GM19099 (cell line): ENCODE measurements around the gene VANGL2.

Experiments used
- POLR2A ChIP-seq: IDR thresholded peaks from 3 replicates; pipeline ENCODE4 v1.6.1; 2011; ENCODE audit warnings: low read depth; ENCODE audit not compliant: insufficient read length; ENCODE audit errors: extremely low read depth

VANGL2 gene

DNA sequence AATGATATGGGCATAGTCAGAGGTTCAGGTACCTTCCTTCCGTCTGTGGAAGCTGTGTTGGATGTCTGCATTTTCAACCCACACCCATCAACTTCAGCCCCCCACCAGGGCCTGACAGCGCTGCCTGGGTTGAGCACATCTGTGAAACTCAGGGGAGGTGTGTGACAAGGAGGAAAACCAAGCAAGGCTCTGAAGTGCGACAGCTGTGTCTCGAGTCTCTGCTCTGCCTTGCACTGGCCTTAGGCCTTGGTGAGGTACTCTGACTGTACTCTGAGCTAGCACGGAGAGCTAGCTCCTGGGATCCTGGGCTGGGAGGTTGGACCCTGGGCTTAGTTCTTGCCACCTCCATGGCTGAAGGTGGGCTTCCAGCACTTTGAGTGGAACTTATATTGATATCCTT, 9.1 kb downstream of the VANGL2 start:
- TF ChIP-seq POLR2A = no peak

DNA sequence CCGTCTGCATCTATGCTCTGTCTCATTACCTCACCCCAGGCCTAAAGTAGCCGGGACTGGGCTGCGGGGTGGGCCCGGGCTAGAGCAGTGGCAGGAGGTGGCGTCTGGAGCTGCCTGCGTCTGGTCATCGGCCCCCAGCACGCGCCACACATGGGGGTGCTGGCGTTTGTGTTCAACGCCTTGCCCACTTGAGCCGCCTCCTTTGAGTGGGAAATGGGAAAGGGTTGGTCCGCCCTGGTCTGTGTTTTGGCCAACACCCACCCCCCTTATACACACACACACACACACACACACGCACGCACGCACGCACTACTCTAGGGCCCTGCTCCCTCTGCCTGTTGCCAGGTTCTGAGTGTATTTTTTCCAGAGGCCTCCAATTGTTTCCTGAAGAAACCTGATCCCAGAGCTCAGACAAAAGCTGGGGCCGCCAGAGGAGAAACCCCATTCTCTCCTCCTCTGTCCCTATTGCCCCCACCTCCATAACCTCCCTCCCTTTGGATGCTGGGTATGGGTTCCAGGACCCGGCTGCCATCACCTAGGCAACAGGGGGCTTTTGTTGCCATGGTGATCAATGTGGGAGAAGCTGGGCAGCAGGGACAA, 10.1 kb downstream of the VANGL2 start:
- no peak for TF ChIP-seq POLR2A

DNA sequence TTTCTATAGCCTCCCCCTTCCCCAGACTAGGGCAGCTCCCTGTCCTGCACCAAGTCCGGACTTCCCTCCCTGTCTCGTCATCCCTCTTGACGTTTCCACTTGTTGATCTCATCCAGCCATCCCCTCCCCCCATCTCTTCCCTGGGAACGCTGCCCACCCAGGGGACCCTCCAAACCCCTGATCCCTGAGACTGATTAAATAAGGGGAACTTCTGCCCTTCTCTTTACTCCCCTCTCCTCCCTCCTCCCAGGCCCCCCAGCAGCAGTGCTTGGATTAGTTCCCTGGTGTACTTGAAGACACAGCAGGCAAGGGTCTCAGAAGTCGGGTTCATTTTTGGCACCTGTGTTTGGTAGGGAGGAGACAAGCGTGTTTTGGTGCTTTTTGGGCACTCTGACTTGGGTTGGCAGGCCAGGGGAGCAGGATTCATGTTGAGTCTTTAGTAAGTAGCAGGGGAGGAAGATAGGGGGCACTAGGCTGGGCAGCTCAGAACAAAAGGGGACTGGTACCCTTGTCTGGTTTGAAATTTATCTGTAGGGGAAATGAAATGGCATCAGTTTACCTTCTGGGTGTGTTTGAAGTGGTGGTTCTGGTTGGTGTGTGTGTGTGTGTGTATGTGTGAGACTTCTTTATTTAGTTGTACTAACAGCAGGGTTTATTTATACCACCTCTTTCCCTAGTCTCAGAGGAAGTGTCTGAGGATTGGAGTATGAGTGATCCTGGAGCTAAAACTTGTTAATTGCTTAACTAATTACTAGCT, 11.1 kb downstream of the VANGL2 start:
- TF ChIP-seq POLR2A = no peak

GRCh38 chr1:160412028-160412362, 11.6 kb downstream of the VANGL2 start:
- TF ChIP-seq POLR2A = no peak

- no peak for TF ChIP-seq POLR2A
Observed at GRCh38 chr1:160413716-160414115, 13.4 kb downstream of the VANGL2 start.

DNA sequence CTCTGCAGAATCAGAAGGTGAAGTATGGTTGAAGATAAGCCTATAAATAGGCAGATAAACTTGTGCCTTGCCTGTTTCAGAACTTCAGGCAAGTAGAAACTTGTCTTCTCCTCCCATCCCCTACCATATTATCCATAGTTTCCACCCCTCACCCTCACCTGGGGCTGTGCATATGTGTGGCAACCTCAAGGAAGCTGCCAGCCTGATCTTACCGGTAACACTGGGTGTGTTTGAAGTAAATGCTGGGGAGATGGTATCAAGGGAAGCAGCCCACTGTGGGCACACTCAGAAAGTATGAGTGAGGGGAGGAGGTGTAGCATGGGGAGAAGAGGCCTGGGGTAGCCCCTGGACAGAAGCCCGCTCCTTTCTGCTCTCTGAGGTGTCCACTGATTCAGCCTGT, 14.5 kb downstream of the VANGL2 start:
- no peak for TF ChIP-seq POLR2A

DNA sequence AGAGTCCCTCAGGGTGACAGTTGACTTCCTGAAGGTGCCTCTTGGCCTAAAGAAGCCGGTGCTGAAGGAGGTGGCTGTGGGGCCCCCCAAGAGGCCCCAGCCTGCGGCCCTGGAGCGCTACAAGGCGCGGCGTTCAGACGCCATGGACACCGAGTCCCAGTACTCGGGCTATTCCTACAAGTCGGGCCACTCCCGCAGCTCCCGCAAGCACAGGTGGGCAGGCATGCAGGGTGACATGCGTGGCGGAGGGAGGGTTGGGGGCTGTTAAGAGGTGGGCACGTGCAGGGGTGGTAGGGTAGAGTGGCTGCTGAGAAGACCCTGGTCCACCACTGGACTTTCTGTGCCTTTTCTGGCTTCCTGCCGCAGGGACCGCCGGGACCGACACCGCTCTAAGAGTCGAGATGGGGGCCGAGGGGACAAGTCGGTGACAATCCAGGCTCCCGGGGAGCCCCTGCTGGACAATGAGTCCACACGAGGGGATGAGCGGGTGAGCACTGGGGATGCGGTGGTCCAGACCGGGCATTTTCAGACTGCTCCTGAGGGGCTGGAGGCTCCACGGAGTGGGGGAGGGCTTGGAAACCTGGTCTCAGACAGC, 15.4 kb downstream of the VANGL2 start:
- no peak for TF ChIP-seq POLR2A

DNA sequence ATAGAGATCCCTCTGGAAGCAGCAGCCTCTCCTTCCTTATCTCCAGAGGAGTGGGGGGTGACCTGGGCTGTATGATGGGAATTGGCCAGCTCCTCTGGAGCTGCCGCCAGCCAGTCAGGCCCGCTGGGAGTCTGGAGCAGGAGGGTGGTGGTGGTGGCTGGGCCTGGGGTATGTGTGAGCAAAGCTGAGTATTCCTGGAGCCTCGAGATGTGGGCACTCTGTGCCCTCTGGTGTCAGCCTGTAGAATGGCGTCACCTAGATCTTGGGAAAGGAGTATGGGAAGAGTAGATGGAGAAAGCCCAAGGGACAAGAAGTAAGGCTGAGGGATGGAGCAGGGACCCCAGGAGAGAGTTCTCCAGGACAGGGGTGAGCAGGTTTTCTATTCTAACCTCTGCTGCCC, 16.0 kb downstream of the VANGL2 start:
- TF ChIP-seq POLR2A = no peak

DNA sequence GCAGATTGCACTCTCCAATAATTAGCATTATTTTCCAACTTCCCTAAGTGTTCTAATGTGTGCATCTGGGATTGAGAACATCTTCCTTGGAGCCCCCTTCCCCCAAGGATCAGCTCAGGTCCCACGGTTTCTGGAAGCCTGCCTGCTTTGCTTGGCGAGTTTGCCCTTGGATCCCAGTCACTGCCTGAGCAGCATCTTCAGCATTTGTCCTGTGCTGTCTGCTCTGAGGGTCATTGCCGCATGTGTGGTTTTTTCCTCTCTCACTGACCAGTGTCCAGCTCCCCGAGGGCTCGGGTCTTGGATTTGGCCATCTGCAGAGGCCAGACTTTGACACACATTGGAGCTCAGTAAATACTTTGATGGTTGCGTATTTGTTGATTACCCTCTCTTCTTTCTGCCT, 18.1 kb downstream of the VANGL2 start:
- no peak for TF ChIP-seq POLR2A

- TF ChIP-seq POLR2A = no peak
Observed at GRCh38 chr1:160419150-160419837, 18.9 kb downstream of the VANGL2 start.

DNA sequence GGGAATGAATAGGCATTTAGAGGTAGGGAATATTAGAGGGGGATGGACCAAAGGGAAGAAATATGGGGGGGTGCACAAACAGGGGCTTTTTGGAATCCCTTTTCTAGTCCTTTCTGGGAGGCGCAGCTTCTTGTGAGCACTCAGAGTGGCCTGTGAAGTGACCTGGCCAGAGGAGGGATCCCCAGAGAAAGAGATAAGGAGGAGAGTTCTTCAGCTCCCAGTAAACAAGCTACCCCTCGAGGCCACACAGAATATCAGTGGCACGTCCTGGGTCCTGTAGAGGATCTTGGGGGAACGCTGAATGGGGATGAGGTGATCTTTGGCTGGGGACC, 19.4 kb downstream of the VANGL2 start:
- TF ChIP-seq POLR2A = no peak

DNA sequence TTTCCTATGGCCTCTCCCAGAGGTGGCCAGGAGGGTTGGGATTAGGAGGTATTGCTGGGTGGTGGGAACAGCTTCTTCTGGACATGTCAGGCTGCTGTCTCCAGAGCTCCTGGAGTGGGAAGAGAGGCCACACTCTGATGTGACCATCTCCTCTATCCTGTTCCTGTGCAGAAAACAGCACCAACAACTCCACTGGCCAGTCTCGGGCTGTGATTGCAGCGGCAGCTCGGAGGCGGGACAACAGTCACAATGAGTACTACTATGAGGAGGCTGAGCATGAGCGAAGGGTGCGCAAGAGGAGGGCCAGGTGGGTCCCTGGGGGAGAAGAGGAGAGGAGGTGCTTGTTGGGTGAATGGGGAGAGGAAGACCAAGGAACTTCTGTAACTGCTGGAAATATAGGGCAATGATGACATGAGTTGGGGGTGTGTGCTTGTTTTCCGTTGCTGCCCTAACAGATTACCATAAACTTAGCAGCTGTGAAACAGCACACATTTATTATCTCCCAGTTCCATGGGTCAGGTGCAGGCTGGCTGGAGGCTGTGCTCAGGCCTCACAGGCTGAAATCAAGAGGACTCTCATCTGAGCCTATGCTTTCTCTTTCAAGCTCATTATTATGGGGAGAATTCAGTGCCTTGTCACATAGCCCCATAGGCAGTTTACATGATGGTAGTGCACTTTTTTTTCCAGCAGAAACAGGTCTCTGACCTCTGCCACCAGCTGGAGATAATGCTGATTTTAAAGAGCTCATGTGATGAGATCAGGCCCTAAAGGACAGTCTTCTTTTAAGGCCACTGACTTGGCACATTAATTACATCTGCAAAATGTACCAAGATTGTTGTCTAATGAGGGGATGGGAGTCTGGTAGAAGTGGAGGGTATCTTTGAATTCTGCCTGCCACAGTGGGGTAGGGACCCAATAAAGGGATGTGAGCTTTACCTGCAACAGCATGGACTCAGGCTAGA, 20.8 kb downstream of the VANGL2 start:
- no peak for TF ChIP-seq POLR2A

- no peak for TF ChIP-seq POLR2A
Observed at GRCh38 chr1:160421881-160422280, 21.5 kb downstream of the VANGL2 start.

DNA sequence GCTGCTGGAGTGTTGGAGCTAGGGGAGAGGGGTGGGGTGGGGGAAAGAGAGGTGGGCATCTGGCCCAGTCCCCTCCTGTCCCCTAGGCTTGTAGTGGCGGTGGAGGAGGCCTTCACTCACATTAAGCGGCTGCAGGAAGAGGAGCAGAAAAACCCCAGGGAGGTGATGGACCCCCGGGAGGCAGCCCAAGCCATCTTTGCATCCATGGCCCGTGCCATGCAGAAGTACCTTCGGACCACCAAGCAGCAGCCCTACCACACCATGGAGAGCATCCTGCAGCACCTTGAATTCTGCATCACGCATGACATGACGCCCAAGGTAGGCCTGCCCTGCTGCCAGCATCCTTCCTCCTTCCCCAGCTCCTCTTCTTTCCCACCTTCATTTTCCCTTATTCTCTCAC, 23.6 kb downstream of the VANGL2 start:
- TF ChIP-seq POLR2A = no peak

- TF ChIP-seq POLR2A = no peak
Observed at GRCh38 chr1:160425847-160426246, 25.5 kb downstream of the VANGL2 start.
